HG03108 (cell line): ENCODE measurements around the gene TMEM135.
A peak's percentile ranks its signal among the peaks of the same experiment; 100 is the strongest.

Experiments used
- ATAC-seq: cut with Tn5 transposase; IDR thresholded peaks from one replicate; pipeline ENCODE4 v1.9.1; 2021; ENCODE audit warnings: moderate library complexity; ENCODE audit not compliant: unreplicated experiment

Gene TMEM135

GRCh38 chr11:87298155-87298554 lies 260.4 kb downstream of the TMEM135 start:
- no peak for ATAC-seq

- ATAC-seq = no peak
These were observed 261.3 kb downstream of the TMEM135 start for GRCh38 chr11:87299041-87299481.

DNA sequence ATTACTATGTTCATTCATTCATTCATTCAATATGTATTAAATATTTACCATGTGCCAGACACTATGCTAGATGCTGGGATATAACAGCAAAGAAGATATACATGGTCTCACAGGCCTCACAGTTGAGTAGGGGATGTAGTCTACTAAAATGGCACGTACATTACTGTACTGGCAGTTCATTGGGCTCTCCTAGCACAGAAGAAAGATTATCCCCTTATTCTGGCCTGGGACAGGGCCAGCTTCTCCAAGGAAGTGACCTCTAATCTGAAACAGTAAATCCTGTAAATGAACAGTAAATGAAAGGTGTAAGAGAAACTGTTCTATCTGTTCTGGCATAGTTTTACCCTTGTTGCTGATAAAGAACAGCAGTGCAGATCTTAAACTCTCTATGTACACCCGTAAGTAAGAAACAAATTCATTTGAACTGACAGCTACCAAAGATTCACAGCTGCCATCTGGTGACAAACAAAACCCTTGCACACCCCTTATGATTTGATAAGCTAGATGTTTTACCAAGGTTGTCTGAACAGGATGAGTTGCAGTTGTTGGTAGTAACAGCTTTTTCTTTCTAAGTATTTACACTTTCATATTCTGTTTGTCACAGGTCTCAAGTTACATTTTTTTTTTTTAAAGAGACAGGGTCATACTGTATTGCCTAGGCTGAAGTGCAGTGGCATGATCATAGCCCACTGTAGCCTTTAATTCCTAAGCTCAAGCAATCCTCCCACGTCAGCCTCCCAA lies 263.1 kb downstream of the TMEM135 start:
- no peak for ATAC-seq

DNA sequence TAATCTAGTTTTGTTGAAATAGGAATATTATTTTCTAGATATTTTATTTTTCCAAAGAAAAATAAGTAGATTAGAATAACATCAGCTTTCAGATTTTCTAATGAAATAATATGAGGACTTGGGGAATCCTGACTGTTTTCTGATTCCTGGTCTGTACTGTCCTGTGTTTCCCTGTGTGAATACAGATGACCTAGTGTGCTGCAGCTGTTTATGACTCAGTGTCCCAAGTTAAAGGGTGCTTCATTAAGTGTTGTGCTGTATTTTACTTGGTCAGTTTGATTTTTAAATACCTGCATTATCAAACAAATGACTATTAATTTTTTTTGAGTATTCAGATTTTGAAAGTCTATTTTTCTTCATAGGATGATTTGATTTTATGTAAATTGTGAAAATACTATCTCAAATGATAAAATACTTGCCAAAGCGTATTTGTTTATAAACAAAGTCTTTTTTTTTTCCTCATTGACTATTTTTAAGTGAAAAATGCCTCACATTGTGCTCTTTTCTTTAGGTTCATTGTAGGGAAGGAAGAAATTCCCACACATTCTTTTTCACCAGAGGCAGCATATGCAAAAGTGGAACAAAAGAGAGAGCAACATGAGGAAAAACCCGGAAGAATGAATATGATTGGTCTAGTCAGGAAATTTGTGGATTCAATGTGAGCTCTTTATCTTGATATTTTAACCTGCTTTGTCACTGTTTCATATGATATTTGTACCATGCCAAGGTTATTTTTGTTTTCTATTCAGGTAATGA lies 264.2 kb downstream of the TMEM135 start:
- no peak for ATAC-seq

DNA sequence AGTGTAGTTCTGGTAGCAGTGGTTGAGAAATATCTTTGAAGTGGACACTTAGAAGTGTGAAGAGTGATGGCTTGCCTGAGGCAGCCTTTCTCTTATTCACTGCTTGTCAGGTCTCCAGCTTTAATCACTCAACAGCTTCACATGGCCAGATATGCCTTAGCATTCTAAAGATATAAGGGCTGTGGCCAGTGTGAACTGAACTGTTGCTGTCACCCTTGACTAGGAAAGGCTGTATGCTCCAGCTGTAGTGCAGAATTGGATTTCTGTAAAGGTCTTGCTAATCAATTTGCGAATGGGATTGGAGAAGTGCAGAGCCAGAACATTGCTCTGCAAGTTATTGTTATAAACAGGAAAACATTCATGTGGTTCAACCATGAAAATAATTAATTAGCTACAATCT lies 266.7 kb downstream of the TMEM135 start:
- no peak for ATAC-seq

DNA sequence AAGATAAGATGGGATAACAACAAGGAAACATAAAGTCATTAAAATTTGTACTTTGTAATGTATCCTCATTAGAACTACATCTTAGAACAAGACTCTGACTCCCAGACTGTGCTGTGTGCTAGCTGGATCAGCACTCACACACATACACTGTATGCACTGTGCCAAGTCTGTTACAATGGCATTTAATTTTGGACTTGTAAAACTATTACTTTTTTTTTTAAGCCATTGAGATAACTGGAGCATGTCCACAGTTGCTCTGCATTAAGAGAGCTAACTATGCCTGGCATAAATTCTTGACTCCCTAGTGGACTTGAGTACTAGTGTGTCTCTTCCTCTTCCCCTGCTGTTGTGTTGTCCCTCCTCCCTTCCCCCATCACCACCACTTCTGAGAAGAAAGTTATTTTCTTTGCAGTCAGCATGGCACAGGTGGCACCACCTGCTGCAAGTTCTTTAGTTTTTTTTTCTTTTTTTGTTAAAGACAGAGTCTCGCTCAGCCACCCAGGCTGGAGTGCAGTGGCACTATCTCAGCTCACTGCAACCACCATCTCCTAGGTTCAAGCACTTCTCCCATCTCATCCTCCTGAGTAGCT lies 268.6 kb downstream of the TMEM135 start:
- no peak for ATAC-seq

DNA sequence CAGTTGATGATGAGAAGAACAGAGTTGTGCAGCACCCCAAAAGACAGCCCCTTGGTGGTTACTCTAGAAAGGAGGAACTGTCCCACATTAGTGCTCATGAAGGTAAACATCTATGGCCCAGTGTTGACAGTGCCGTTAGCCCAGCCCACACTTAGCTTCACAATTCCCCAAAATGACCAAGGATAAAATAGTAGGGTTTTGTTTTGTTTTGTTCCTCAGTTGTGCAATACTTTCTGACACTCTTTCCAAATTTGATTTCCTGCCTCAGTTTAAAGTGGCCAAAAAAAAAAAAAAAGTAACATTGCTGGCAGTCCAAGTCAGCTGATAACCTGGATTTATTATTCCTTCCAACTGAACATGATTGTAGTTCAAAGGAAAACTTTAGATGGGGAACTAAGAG lies 269.4 kb downstream of the TMEM135 start:
- no peak for ATAC-seq

- no peak for ATAC-seq
These were observed 277.5 kb downstream of the TMEM135 start for GRCh38 chr11:87315229-87315628.

DNA sequence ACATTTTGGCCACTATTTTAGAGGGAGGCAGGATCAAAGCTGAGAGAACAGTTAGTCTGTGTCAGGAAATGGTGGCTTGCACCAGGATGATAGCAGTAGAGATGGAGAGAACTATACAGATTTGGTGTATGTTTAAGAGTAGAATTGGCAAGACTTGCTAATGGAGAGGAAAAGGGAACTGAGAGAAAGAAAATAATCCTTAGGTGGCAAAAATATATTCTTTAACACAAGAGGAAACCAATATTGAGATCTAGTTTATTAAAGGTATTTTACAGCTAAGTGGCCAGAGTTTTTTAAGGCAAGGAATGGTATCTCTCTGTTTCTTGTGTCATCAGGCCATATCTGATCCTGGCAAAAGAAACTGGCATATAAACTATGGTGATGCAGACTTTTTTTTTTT lies 278.8 kb downstream of the TMEM135 start:
- ATAC-seq = no peak

DNA sequence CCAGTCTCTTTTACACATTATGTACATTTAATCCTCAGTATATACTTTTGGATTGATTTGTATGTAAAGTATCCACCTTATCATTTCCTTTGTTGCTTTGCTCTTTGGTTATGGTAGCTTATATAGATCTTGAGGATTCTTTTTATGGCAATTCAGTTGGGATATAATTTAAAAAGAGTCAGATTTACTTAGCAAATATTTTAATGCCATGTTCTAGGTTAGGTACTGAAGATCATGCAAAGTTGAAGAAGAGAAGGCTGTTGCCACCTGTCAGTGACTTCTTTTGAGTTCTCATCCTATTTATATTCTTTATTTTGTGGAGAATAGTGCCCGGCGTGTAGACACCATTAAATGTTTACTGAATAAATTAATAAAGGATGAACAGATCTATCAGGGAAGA lies 279.7 kb downstream of the TMEM135 start:
- ATAC-seq = no peak

- no peak for ATAC-seq
These were observed 282.4 kb downstream of the TMEM135 start for GRCh38 chr11:87320123-87320522.

GRCh38 chr11:87322568-87322967 lies 284.8 kb downstream of the TMEM135 start:
- no peak for ATAC-seq

GRCh38 chr11:87323899-87324298 lies 286.2 kb downstream of the TMEM135 start:
- ATAC-seq = no peak

- peak; percentile 58 for ATAC-seq
These were observed 287.2 kb downstream of the TMEM135 start for GRCh38 chr11:87324817-87325489.

DNA sequence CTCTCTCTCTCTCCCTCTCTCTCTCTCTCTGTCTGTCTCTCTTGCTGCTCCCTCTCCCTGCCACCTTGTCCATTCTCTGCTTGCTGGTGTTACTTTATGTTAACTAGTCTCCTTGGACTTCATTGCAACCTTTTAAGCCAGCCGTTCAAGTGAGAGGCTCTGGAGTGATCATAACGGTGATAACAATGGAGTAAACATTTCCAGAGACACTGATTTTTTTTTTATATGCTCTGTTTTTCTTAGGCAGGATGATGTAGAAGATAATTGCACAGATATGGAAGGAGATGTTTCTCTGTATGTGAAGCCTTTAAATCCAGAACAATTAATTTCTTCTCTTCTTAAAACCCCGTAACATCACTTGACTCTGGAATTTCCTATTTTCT lies 287.7 kb downstream of the TMEM135 start:
- ATAC-seq = no peak

- ATAC-seq = no peak
These were observed 288.9 kb downstream of the TMEM135 start for GRCh38 chr11:87326594-87326993.

- no peak for ATAC-seq
These were observed 291.4 kb downstream of the TMEM135 start for GRCh38 chr11:87329172-87329571.

- ATAC-seq = no peak
These were observed 292.5 kb downstream of the TMEM135 start for GRCh38 chr11:87330187-87330601.

DNA sequence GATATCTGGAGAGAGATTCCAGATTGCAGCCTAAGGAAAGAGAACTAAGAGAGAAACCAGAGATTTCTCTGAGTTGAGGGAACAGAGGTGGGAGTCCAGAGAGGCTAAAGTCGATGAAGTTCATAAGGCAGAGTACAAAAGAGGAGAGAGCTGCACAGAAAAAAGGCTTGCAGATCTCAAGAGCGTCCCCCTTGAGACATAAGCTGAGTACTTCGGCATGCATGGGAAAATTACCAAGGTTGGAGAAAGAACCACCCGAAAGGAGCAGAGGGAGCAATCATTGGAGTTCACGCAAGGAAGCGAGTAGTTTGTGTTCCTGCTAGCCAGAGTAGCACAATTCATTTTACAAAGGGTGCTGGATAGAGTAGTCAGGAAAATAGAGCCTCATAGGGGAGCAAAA lies 293.5 kb downstream of the TMEM135 start:
- no peak for ATAC-seq

- no peak for ATAC-seq
These were observed 300.4 kb downstream of the TMEM135 start for GRCh38 chr11:87338046-87338639.

GRCh38 chr11:87339416-87339815 lies 301.7 kb downstream of the TMEM135 start:
- ATAC-seq = no peak
